ENCODE data around the gene ZFP3.
"Not testable (repeated sequence)": the region's sequence is repeated elsewhere in the genome, so short reads cannot be mapped to it uniquely, and the experiment has no call there.

DNA sequence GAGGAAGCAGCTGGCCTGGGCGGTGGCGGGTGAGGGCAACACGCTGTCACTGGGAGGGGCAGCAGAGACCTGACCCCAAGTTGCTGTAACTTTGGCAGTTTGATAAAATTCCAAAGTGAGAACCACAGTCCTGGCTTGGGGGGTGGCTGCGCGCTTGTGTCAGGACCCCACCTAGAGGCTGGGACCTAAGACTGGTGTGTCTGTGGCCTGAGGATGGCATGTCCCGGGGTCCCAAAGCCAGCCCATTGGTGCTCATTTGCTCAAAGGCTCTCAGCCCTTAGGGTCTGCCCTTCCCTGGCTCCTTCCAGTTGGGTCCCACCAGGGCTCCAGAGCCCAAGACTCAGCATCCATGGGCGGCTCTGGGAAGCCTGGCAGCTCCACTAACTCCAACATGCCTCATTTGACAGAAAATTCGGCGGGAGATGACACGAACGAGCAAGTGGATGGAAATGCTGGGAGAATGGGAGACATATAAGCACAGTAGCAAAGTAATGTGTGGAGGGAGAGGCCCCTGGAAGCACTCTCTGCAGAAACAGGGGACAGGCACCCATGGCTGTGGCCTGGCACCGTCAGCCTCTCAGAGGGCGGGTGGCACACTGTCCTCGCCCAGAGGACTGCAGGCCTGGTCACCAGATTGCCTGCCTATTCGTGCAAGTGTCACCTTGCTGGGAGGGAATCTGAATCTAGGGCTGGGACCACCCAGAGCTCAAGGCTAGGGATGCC is 54.4 kb downstream of the ZFP3 start:
- TF ChIP-seq POLR2AphosphoS5 (IDR thresholded peaks at IDR 0.05); POLR2A (IDR thresholded peaks at IDR 0.05); EP300 (IDR thresholded peaks at IDR 0.05; ENCODE audit: low read depth): not testable (repeated sequence)
- TF ChIP-seq, protein P1, sequence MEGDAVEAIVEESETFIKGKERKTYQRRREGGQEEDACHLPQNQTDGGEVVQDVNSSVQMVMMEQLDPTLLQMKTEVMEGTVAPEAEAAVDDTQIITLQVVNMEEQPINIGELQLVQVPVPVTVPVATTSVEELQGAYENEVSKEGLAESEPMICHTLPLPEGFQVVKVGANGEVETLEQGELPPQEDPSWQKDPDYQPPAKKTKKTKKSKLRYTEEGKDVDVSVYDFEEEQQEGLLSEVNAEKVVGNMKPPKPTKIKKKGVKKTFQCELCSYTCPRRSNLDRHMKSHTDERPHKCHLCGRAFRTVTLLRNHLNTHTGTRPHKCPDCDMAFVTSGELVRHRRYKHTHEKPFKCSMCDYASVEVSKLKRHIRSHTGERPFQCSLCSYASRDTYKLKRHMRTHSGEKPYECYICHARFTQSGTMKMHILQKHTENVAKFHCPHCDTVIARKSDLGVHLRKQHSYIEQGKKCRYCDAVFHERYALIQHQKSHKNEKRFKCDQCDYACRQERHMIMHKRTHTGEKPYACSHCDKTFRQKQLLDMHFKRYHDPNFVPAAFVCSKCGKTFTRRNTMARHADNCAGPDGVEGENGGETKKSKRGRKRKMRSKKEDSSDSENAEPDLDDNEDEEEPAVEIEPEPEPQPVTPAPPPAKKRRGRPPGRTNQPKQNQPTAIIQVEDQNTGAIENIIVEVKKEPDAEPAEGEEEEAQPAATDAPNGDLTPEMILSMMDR (IDR thresholded peaks at IDR 0.05), result not testable (repeated sequence)

Data from transverse colon (tissue), 4 donors.